K562 (cell line): ENCODE results near the gene TOR1AIP2. TPM values are rescaled to one million over a fixed set of nuclear protein-coding genes. Genes with fewer than 3 reads are reported as not detected.

Experiments used
- ATAC-seq: fragments of 200-7000 bp; cut with Tn5 transposase; 3 replicates; pipeline ENCODE4 v1.9.1; 2020; ENCODE audit warnings: moderate library complexity
- BruUV-seq: library from RNA; stranded (reverse); fragments of 400-500 nt; replicated peaks from 2 replicates; lab custom pipeline; 2021; lab: Mats Ljungman, UMichigan
- CTCF ChIA-PET: fragments of 300-600 bp; formaldehyde crosslinking; extraction: SDS; loops from one replicate; lab custom pipeline; 2021; ENCODE audit warnings: low intra/inter-chr PET ratio; lab: Yijun Ruan, JAX
- POLR2A ChIA-PET: fragments of 300-600, 350-650 bp; sonication (Branson Sonifier 250); formaldehyde crosslinking; extraction: SDS; loops from one replicate; lab custom pipeline; 2021; ENCODE audit warnings: antibody characterized with exemption, inconsistent platforms; lab: Yijun Ruan, JAX
- DNase-seq, 4 experiments: peaks; one replicate each; pipeline versions ENCODE4 v3.0.0 to v3.0.0-alpha.2; 2011 to 2018; ENCODE audit warnings: low spot score in 3 of 4, mixed read lengths in 3 of 4; ENCODE audit errors: extremely low read depth in 1 of 4
- FAIRE-seq: peaks from 2 replicates; lab custom pipeline; 2011; peaks lifted over from hg19 to GRCh38; lab: Jason Lieb, UNC
- H2AFZ ChIP-seq: 2 replicates; pipeline ENCODE4 v1.6.0; 2011; ENCODE audit warnings: low read depth, low read length, control low read depth, inconsistent platforms
- H3K27ac ChIP-seq: fragments of 200-600 bp; 3 replicates; pipeline ENCODE4 v1.8.0; 2011; ENCODE audit warnings: low read depth, mild to moderate bottlenecking, control low read depth, inconsistent platforms, low read length, moderate library complexity, mixed read lengths; ENCODE audit errors: extremely low read depth
- H3K27me3 ChIP-seq, 2 experiments: fragments of 300-600 bp in 1 of 2; 2 replicates in 1 of 2; 3 replicates in 1 of 2; pipeline versions ENCODE4 v1.6.0 to v1.8.0; 2011; ENCODE audit warnings: inconsistent platforms in 2 of 2, low read length in 2 of 2, mild to moderate bottlenecking in 1 of 2, mixed read lengths in 1 of 2, moderate library complexity in 1 of 2; ENCODE audit not compliant: control insufficient read depth in 2 of 2, insufficient read depth in 2 of 2
- H3K36me3 ChIP-seq: fragments of 300-600 bp; 3 replicates; pipeline ENCODE4 v1.8.0; 2011; ENCODE audit warnings: mild to moderate bottlenecking, low read length, inconsistent platforms; ENCODE audit not compliant: control insufficient read depth, insufficient read depth
- H3K4me1 ChIP-seq, 2 experiments: fragments of 200-600 bp in 1 of 2; replicated peaks in 1 of 2; 2 replicates in 1 of 2; 3 replicates in 1 of 2; pipeline versions ENCODE4 v1.5.1 to v1.8.0; 2011; ENCODE audit warnings: inconsistent platforms in 2 of 2, low read length in 2 of 2, mild to moderate bottlenecking in 1 of 2, mixed read lengths in 1 of 2, moderate library complexity in 1 of 2; ENCODE audit not compliant: control insufficient read depth in 2 of 2, insufficient read depth in 2 of 2
- H3K4me2 ChIP-seq: 2 replicates; pipeline ENCODE4 v1.6.1; 2011; ENCODE audit warnings: low read length, control low read depth, inconsistent platforms, mixed read lengths; ENCODE audit not compliant: insufficient read depth
- H3K4me3 ChIP-seq: fragments of 200-600 bp; sonication (generic), shearing (Covaris generic); 2 replicates; pipeline ENCODE4 v1.5.1; 2016; ENCODE audit warnings: control low read depth, inconsistent platforms
- H3K79me2 ChIP-seq: fragments of 200-600 bp; 3 replicates; pipeline ENCODE4 v1.8.0; 2011; ENCODE audit warnings: low read length, inconsistent platforms; ENCODE audit not compliant: control insufficient read depth, insufficient read depth
- H3K9ac ChIP-seq, 2 experiments: 2 replicates each; pipeline versions ENCODE4 v1.6.0 to v1.6.1; 2011; ENCODE audit warnings: low read depth in 2 of 2, low read length in 2 of 2, control low read depth in 1 of 2, inconsistent platforms in 1 of 2, mild to moderate bottlenecking in 1 of 2, mixed read lengths in 1 of 2; ENCODE audit not compliant: insufficient read depth in 1 of 2
- H3K9me1 ChIP-seq: one replicate; pipeline ENCODE4 v1.6.0; 2011; ENCODE audit warnings: inconsistent platforms, mild to moderate bottlenecking, low read length, moderate library complexity; ENCODE audit not compliant: control insufficient read depth, insufficient read depth
- H3K9me3 ChIP-seq: replicated peaks from 2 replicates; pipeline ENCODE4 v1.5.1; 2011; ENCODE audit warnings: low read depth, low read length, inconsistent platforms; ENCODE audit not compliant: control insufficient read depth, insufficient read depth
- H4K20me1 ChIP-seq: replicated peaks from 2 replicates; pipeline ENCODE4 v1.6.1; 2011; ENCODE audit warnings: low read length, inconsistent platforms, mixed read lengths; ENCODE audit not compliant: control insufficient read depth, insufficient read depth
- BACH1 ChIP-seq: fragments of 200-800 bp; sonication (Bioruptor generic); IDR thresholded peaks from 2 replicates; pipeline ENCODE4 v1.6.1; 2016; ENCODE audit warnings: missing genetic modification characterization, missing compliant biosample characterization
- CTCFL ChIP-seq: IDR thresholded peaks from 2 replicates; pipeline ENCODE4 v1.6.1; 2011; ENCODE audit warnings: borderline replicate concordance, low read depth, mild to moderate bottlenecking, moderate library complexity, low read length; ENCODE audit not compliant: insufficient read depth, poor library complexity, severe bottlenecking
- E2F5 ChIP-seq: sonication (generic); formaldehyde crosslinking; IDR thresholded peaks from 2 replicates; pipeline ENCODE4 v1.8.0; 2022; ENCODE audit warnings: mild to moderate bottlenecking, missing genetic modification reagents
- EGR1 ChIP-seq: fragments of 450-650 bp; conservative IDR thresholded peaks from 2 replicates; pipeline ENCODE4 v1.6.1; 2017; ENCODE audit warnings: mild to moderate bottlenecking
- ETV1 ChIP-seq: fragments of 450-650 bp; conservative IDR thresholded peaks from 2 replicates; pipeline ENCODE4 v1.6.1; 2016; ENCODE audit warnings: missing genetic modification characterization, control low read depth, low read depth, missing compliant biosample characterization
- FOXK2 ChIP-seq, 2 experiments: fragments of 450-650 bp; IDR thresholded peaks in 1 of 2; conservative IDR thresholded peaks in 1 of 2; 2 replicates each; pipeline ENCODE4 v1.6.1; 2016; ENCODE audit warnings: low read depth in 2 of 2, mild to moderate bottlenecking in 1 of 2
- JUN ChIP-seq, 2 experiments: sonication (generic) in 1 of 2; formaldehyde crosslinking in 1 of 2; IDR thresholded peaks; 2 replicates each; pipeline versions ENCODE4 v1.6.1 to v1.8.0; 2012 to 2022; ENCODE audit warnings: borderline replicate concordance in 2 of 2, mild to moderate bottlenecking in 2 of 2, improper control_type of control experiment in 1 of 2, low read depth in 1 of 2, low read length in 1 of 2, missing genetic modification reagents in 1 of 2
- KAT8 ChIP-seq: fragments of 450-650 bp; IDR thresholded peaks from 2 replicates; pipeline ENCODE4 v1.6.1; 2016; ENCODE audit warnings: low read depth, mild to moderate bottlenecking
- SMARCC2 ChIP-seq: fragments of 450-650 bp; IDR thresholded peaks from 2 replicates; pipeline ENCODE4 v1.6.1; 2017; ENCODE audit warnings: antibody characterized with exemption, moderate library complexity, mild to moderate bottlenecking, low read depth
- SMARCE1 ChIP-seq: fragments of 450-650 bp; IDR thresholded peaks from 2 replicates; pipeline ENCODE4 v1.7.1; 2016; ENCODE audit warnings: mild to moderate bottlenecking
- ZHX1 ChIP-seq: fragments of 150-350 bp; conservative IDR thresholded peaks from 2 replicates; pipeline ENCODE4 v1.6.1; 2014; ENCODE audit warnings: low read length
- ZNF143 ChIP-seq: sonication (generic); formaldehyde crosslinking; IDR thresholded peaks from 2 replicates; pipeline ENCODE4 v1.9.0; 2022; ENCODE audit warnings: mild to moderate bottlenecking, missing genetic modification reagents
- ZNF589 ChIP-seq: fragments of 200-800 bp; sonication (Bioruptor generic); IDR thresholded peaks from 2 replicates; pipeline ENCODE4 v1.6.1; 2016; ENCODE audit warnings: low read depth, missing genetic modification characterization, missing compliant biosample characterization
- WGBS: fragments of 100-300 bp; shearing (Covaris generic); methylation state at CpG from one replicate; pipeline ENCODE4 v1.1.6; 2016; ENCODE audit warnings: low coverage, mixed read lengths; ENCODE audit not compliant: insufficient coverage; ENCODE audit errors: missing lambda C conversion rate; 5-methylcytosine and 5-hydroxymethylcytosine counted together
- in situ Hi-C: fragments of 300-500 bp; cut with MboI; formaldehyde crosslinking; loops from 4 replicates; pipeline ENCODE4 v1.15.0; 2018; ENCODE audit warnings: inconsistent platforms, mixed read lengths
- intact Hi-C: fragments of 100-400 bp; cut with micrococcal nuclease; formaldehyde crosslinking; loops from 2 replicates; pipeline ENCODE4 v1.14.2; 2022
- polyA plus RNA-seq, 8 experiments: library from polyadenylated mRNA; depleted of rRNA in 4 of 8; stranded (reverse) in 5 of 8; unstranded in 3 of 8; fragments of >200 nt; fragmentation: Nextera tagmentation in 2 of 8; fragmentation: Illumina TruSeq in 1 of 8; extraction: Ambion mirVana in 2 of 8; extraction: Trizol in 1 of 8; gene quantifications; 2 replicates each; pipeline versions ENCODE4 v1.2.1 to v1.2.3, GENCODE V29; 2011 to 2014; ENCODE audit warnings: inconsistent platforms in 1 of 8, missing spikeins in 1 of 8
- total RNA-seq, 7 experiments: library from RNA; depleted of rRNA in 6 of 7; stranded (reverse); fragments of >200 nt in 6 of 7; fragmentation: Illumina TruSeq in 2 of 7; extraction: Trizol in 2 of 7; gene quantifications; 2 replicates each; pipeline versions ENCODE4 v1.2.1 to v1.2.3, GENCODE V29; 2011 to 2021; ENCODE audit warnings: low replicate concordance in 1 of 7

Gene TOR1AIP2
- total and polyA plus RNA-seq, 9 of the 15 experiments (the other 6 are each of a cell fraction or from before 2014, with no cell fraction given), result 16.7 to 122 (median 41.4) TPM

- TF ChIP-seq E2F5 (CRISPR knock-in tag), result no peak
- TF ChIP-seq, all 486 proteins: peak for 0
Observed at GRCh38 chr1:179921472-179921871, 43.9 kb upstream of the TOR1AIP2 start (continued).

- H3K27me3 ChIP-seq, result no peaks in the 10 kb centered on the region
- 81% methylated on average over 10 of the region's 10 CpGs for WGBS
- H2AFZ ChIP-seq, result no peak overlapping the region
- no peak overlapping the region for H3K4me3 ChIP-seq
- no peaks in the 10 kb centered on the region for H3K4me1 ChIP-seq
- H3K9me3 ChIP-seq, result no peaks in the 10 kb centered on the region
- in situ Hi-C loops (no loop called here), intact Hi-C loops (no loop called here)
- H3K4me2 ChIP-seq, result no peak overlapping the region
- DNase-seq (no peak), ATAC-seq (no peak), FAIRE-seq (no peak)
- BruUV-seq, result no TSS peak
- H3K36me3 ChIP-seq, result peaks cover 53% of the 10 kb centered on the region
- no peak overlapping the region for H3K9ac ChIP-seq
- CTCF ChIA-PET, result no interaction called here
- H4K20me1 ChIP-seq, result no peaks in the 10 kb centered on the region
- POLR2A ChIA-PET, result interaction anchor here (1.2 to 2.0 kb wide), 3 partner anchors 10 to 34 kb away, joined by 3 to 9 read pairs (median 6); no protein-coding TSS in a partner anchor
- no peaks in the 10 kb centered on the region for H3K79me2 ChIP-seq
- H3K9me1 ChIP-seq, result no peaks in the 10 kb centered on the region
- no peak overlapping the region for H3K27ac ChIP-seq
- no peak for TF ChIP-seq CTCFL
- TF ChIP-seq BACH1, result no peak
- TF ChIP-seq EGR1, result no peak
- no peak for TF ChIP-seq ZHX1
- no peak for TF ChIP-seq JUN (IDR thresholded peaks at IDR 0.05; ENCODE audit: borderline replicate concordance, low read depth, low read length)
- no peak for TF ChIP-seq JUN (CRISPR knock-in tag; IDR thresholded peaks at IDR 0.05; ENCODE audit: borderline replicate concordance)
- no peak for TF ChIP-seq KAT8
- no peak for TF ChIP-seq SMARCC2
- no peak for TF ChIP-seq ZNF589 (CRISPR knock-in tag)
- TF ChIP-seq ZNF143, result no peak
- no peak for TF ChIP-seq SMARCE1
- no peak for TF ChIP-seq FOXK2 (conservative IDR thresholded peaks at IDR 0.05 in 1 of 2, IDR thresholded peaks at IDR 0.05 in 1 of 2; ENCODE audit: low read depth in 2 of 2)
- no peak for TF ChIP-seq ETV1 (tag)
Observed at GRCh38 chr1:179917601-179918429, 40.2 kb upstream of the TOR1AIP2 start.
